ENCODE results near the gene MTOR. TPM values are rescaled to one million over a fixed set of nuclear protein-coding genes. Genes with fewer than 3 reads are reported as not detected.
"Not testable (repeated sequence)": the region's sequence is repeated elsewhere in the genome, so short reads cannot be mapped to it uniquely, and the experiment has no call there.

MTOR gene
- total RNA-seq, 4 donors from 2014 or later = 37.8 to 46.4 (median 43.9) TPM

GRCh38 chr1:11170102-11170501 lies 92.2 kb downstream of the MTOR start:
- no peak for DNase-seq
- Histone ChIP-seq H3K27me3 (no peaks in the 10 kb centered on the region), H3K27ac (no peak overlapping the region), H3K9me3 (no peaks in the 10 kb centered on the region), H3K4me1 (no peaks in the 10 kb centered on the region), H3K4me3 (replicated peaks in 1 of 3) (no peak overlapping the region), H3K36me3 (no peaks in the 10 kb centered on the region)
- 68 to 78% methylated on average over 2 of the region's 2 CpGs for WGBS, 2 donors
- intact Hi-C loops (cut with DNase I) = no loop called here
- no peak for TF ChIP-seq POLR2A (IDR thresholded peaks at IDR 0.05)
- no peak for TF ChIP-seq CTCF (IDR thresholded peaks at IDR 0.05)

GRCh38 chr1:11169202-11169601 lies 93.1 kb downstream of the MTOR start:
- no peak overlapping the region for H3K4me3 ChIP-seq (replicated peaks in 1 of 3)
- no peaks in the 10 kb centered on the region for H3K4me1 ChIP-seq
- no peaks in the 10 kb centered on the region for H3K36me3 ChIP-seq
- WGBS, 2 donors = 90 to 93% methylated on average over 3 of the region's 3 CpGs
- no peaks in the 10 kb centered on the region for H3K9me3 ChIP-seq
- no peaks in the 10 kb centered on the region for H3K27me3 ChIP-seq
- no peak overlapping the region for H3K27ac ChIP-seq
- TF ChIP-seq POLR2A (IDR thresholded peaks at IDR 0.05) (no peak), CTCF (IDR thresholded peaks at IDR 0.05) (no peak)
- intact Hi-C loops (cut with DNase I) = no loop called here
- DNase-seq = no peak

- 89 to 94% methylated on average over 1 of the region's 1 CpG for WGBS, 2 donors
Observed at GRCh38 chr1:11168731-11169130, 93.6 kb downstream of the MTOR start.

GRCh38 chr1:11166744-11167143 lies 95.6 kb downstream of the MTOR start:
- H3K9me3 ChIP-seq; H3K27me3 ChIP-seq; H3K27ac ChIP-seq; H3K36me3 ChIP-seq; H3K4me1 ChIP-seq; DNase-seq; intact Hi-C loops (cut with DNase I); H3K4me3 ChIP-seq (replicated peaks in 1 of 3): not testable (repeated sequence)
- WGBS, 2 donors = 97% methylated on average over 5 of the region's 5 CpGs

More at GRCh38 chr1:11168731-11169130, 93.6 kb downstream of the MTOR start:
- H3K4me1 ChIP-seq = no peaks in the 10 kb centered on the region
- no peak overlapping the region for H3K4me3 ChIP-seq (replicated peaks in 1 of 3)
- intact Hi-C loops (cut with DNase I) = no loop called here
- DNase-seq = no peak
- H3K27ac ChIP-seq = no peak overlapping the region
- TF ChIP-seq POLR2A (IDR thresholded peaks at IDR 0.05) (no peak), CTCF (IDR thresholded peaks at IDR 0.05) (no peak)
- H3K9me3 ChIP-seq = no peaks in the 10 kb centered on the region
- H3K27me3 ChIP-seq = no peaks in the 10 kb centered on the region
- no peaks in the 10 kb centered on the region for H3K36me3 ChIP-seq

- DNase-seq; H3K9me3 ChIP-seq; H3K4me3 ChIP-seq (replicated peaks in 1 of 3); intact Hi-C loops (cut with DNase I); H3K4me1 ChIP-seq; H3K27me3 ChIP-seq; H3K36me3 ChIP-seq; H3K27ac ChIP-seq: not testable (repeated sequence)
- WGBS, 2 donors = 94 to 96% methylated on average over 4 of the region's 4 CpGs
Observed at GRCh38 chr1:11162752-11163151, 99.6 kb downstream of the MTOR start.

- DNase-seq = no peak
- Histone ChIP-seq H3K9me3 (no peaks in the 10 kb centered on the region), H3K4me1 (no peaks in the 10 kb centered on the region), H3K27ac (no peak overlapping the region), H3K36me3 (peaks cover 0 to 7% of the 10 kb centered on the region in 2 donors), H3K4me3 (replicated peaks in 1 of 3) (no peak overlapping the region), H3K27me3 (no peaks in the 10 kb centered on the region)
- intact Hi-C loops (cut with DNase I) = no loop called here
- WGBS, 2 donors = 81 to 82% methylated on average over 3 of the region's 3 CpGs
- TF ChIP-seq POLR2A (IDR thresholded peaks at IDR 0.05) (no peak), CTCF (IDR thresholded peaks at IDR 0.05) (no peak)
Observed at GRCh38 chr1:11158720-11159321, 103.5 kb downstream of the MTOR start.

All from thyroid gland (tissue), 4 donors.